GM18508 (cell line): ENCODE results near the gene STPG3.

Experiments
- ATAC-seq: cut with Tn5 transposase; IDR thresholded peaks from one replicate; pipeline ENCODE4 v1.9.1; 2021; ENCODE audit warnings: moderate number of reproducible peaks; ENCODE audit not compliant: insufficient read depth, unreplicated experiment

Gene STPG3

GRCh38 chr9:137299203-137299565 lies 48.1 kb downstream of the STPG3 start:
- no peak for ATAC-seq

- no peak for ATAC-seq
Measured at GRCh38 chr9:137299938-137300337, 48.9 kb downstream of the STPG3 start.

DNA sequence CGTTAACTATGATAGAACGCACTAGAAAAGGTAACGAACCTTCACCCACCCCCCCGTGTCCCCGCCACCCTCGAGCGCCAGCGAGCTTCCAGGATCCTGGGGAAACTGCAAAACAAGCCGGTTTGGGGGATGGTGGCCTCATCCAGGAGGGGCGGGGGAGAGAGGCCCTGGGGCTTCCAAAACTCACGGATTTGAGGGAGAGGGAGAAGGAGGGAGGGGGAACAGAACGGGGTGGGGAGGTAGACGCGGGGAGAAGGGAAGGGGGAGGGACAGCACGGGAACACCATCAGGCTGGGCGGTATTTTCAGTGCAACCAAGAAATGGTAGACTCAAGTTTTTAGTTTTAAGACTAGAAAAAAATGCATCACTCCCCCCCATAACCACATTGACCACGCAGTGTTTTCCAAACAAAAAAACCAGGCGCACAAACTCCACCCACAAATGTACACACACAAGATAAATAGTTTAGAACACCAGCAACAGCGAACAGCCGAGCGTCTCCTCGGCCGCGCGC lies 49.5 kb downstream of the STPG3 start:
- no peak for ATAC-seq

DNA sequence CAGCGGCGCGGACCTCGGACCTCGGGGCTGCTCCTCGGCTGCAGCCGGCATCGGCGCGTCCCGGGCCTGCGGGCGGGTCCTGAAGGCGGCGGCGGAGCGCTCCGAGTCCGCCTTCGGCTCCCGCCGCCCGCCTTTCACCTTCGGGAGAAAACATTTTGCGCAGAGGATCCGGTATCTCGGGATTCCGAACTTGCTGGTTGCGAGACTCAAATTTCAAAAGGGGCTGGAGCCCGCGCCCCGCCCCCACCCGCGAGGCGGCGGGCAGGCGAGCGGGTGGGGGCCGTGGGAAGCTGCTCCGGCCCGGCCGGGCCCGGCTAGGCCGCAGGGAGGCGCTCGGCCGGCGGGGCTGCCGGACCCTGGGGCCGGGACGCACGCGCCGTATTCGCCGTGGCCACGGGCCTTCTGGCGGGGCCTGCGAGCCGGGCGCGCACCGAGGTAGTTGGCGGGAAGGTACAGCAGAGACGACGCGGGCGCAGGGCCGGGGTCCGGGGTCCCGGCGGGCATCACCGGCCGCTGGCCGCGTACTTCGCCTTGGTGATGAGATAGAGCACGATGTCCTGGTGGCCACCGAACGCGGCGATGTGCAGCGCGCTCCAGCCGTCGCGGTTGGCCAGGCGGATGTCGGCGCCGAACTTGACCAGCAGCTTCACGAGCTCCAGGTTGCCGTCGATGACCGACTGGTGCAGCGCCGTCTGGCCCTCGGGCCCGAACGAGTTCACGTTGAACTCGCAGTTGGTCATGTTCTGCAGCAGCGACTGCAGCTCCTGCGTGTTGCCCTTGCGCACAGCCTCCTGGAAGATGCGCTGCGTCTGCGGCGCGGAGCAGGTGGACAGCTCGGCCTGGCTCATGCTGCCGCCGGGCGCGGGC lies 50.2 kb downstream of the STPG3 start:
- no peak for ATAC-seq

- no peak for ATAC-seq
Measured at GRCh38 chr9:137302118-137302448, 51.0 kb downstream of the STPG3 start, which contains the start of gene NRARP. Gene NRARP, minus strand, starts transcription at chr9:137302271. Its CDS starts 343 bp downstream, at chr9:137301928.

GRCh38 chr9:137302449-137303150 lies 51.5 kb downstream of the STPG3 start:
- no peak for ATAC-seq
